ENCODE data around the gene HOXC12.
A peak's percentile ranks its signal among the peaks of the same experiment; 100 is the strongest.

The HOXC12 gene

GRCh38 chr12:53998900-53999236 is 44.2 kb downstream of the HOXC12 start:
- in situ Hi-C loops (cut with HindIII; ENCODE audit: low sequenced_read_pairs): no loop called here
- no peak overlapping the region for H3K4me3 ChIP-seq (ENCODE audit: low read depth, low read length)
- no peak for DNase-seq (ENCODE audit: low read depth, low spot score)
- no peak for TF ChIP-seq CTCF (IDR thresholded peaks at IDR 0.05; ENCODE audit: low read depth, low read length)

GRCh38 chr12:53999559-54000115 is 44.9 kb downstream of the HOXC12 start:
- peak overlapping the region; percentile 55 for H3K4me3 ChIP-seq (ENCODE audit: low read depth, low read length)
- in situ Hi-C loops (cut with HindIII; ENCODE audit: low sequenced_read_pairs): loop anchor here (25.0 kb wide), 1 partner anchor 188 kb away; the partner anchor contains the start of gene SMUG1
- DNase-seq (ENCODE audit: low read depth, low spot score): peak; percentile 78
- TF ChIP-seq CTCF (IDR thresholded peaks at IDR 0.05; ENCODE audit: low read depth, low read length): no peak

- in situ Hi-C loops (cut with HindIII; ENCODE audit: low sequenced_read_pairs): loop anchor here (25.0 kb wide), 1 partner anchor 187 kb away; the partner anchor contains the start of gene SMUG1
- H3K4me3 ChIP-seq (ENCODE audit: low read depth, low read length): peak within 1 kb of the TSS; percentile 55
- TF ChIP-seq CTCF (IDR thresholded peaks at IDR 0.05; ENCODE audit: low read depth, low read length): no peak
- DNase-seq (ENCODE audit: low read depth, low spot score): peak; percentile 49
Observed at GRCh38 chr12:54000116-54001114, 45.7 kb downstream of the HOXC12 start, which contains the start of gene HOXC9. TSS of gene HOXC9 (plus strand) at chr12:54000161. CDS start at chr12:54000189, 28 bp downstream.

GRCh38 chr12:54001283-54002187 is 46.8 kb downstream of the HOXC12 start:
- peak overlapping the region; percentile 55 for H3K4me3 ChIP-seq (ENCODE audit: low read depth, low read length)
- in situ Hi-C loops (cut with HindIII; ENCODE audit: low sequenced_read_pairs): loop anchor here (25.0 kb wide), 1 partner anchor 186 kb away; the partner anchor contains the start of gene SMUG1
- TF ChIP-seq CTCF (IDR thresholded peaks at IDR 0.05; ENCODE audit: low read depth, low read length): no peak
- DNase-seq (ENCODE audit: low read depth, low spot score): no peak

GRCh38 chr12:54002278-54002914 is 47.7 kb downstream of the HOXC12 start:
- TF ChIP-seq CTCF (IDR thresholded peaks at IDR 0.05; ENCODE audit: low read depth, low read length): no peak
- no peak for DNase-seq (ENCODE audit: low read depth, low spot score)
- in situ Hi-C loops (cut with HindIII; ENCODE audit: low sequenced_read_pairs): loop anchor here (25.0 kb wide), 1 partner anchor 185 kb away; the partner anchor contains the start of gene SMUG1
- H3K4me3 ChIP-seq (ENCODE audit: low read depth, low read length): no peak overlapping the region
